T-helper 1 cell treated with Interleukin-12 subunit alpha and Interleukin-12 subunit beta and Interleukin-4 antibody, amounts not matched to agents 30 ng/mL and 1 ng/mL, for 36 hours (primary cell): ENCODE results near the gene NDUFAF8. TPM values are rescaled to one million over a fixed set of nuclear protein-coding genes. Genes with fewer than 3 reads are reported as not detected.

Experiments used
- intact Hi-C: fragments of 100-400 bp; cut with micrococcal nuclease; formaldehyde crosslinking; loops from one replicate; pipeline ENCODE4 v1.15.1; 2024
- total RNA-seq: library from RNA; stranded (reverse); gene quantifications from 2 replicates; pipeline ENCODE4 v1.2.3, GENCODE V29; 2022

NDUFAF8 gene
- total RNA-seq, 1 donor from 2014 or later: 47.3 TPM

DNA sequence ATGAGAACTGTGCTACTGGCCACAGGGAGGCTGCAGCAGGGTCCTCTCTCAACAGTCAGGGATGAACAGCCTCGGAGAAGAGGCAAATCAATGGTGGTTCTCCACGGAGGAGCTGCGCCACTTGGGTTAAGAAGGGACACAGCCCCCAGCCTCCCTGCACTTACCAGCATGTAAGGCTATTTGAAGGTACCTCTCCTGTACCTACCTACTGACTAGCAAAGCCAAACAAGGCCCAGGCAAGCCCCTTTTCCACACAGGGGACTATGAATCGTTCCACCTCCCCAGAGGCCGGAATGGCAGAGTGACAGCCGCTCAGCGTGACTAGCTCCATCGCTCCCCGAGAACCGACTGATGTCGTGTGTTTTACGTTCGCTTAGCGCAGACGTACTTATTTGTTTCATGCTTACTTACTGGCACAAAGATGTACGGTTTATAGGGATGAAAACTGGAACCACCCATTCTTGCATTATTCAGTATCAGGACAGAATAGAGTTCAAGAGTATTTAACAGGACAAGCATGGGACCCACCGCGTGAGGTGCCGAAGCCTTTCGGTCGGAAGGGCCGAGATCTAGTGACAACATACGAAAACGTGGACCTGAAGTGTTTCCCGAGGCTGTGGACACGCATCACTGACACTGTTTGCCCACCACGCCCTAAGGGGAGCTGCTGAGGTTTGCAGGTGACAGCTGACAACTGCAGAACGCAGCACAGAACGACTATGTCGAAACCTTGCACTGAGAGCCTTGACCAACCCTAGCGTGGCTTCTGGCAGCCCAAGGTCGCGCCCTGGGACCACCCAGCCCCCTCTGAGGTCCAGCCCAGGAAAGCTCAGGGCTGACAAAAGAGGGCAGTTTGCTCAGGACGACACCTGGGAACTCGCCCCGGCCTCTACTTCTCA lies 1.3 kb upstream of the NDUFAF8 start:
- intact Hi-C loops: no loop called here

DNA sequence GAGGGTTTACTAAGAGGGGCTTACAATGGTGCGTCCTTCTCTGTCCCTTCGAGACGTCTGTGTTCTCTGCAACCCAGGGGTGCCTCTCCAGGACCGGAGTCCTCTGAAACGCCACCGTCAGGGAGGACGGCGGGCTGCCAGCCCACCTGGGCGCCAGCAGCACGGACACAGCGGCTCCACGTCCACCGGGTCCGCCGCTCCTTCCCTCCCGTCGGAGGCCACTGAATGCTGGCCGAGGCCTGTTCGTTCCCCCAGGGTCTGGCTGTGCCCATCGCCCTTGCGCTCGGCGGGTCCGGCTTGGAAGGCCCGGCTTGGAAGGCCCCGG lies 666 bp upstream of the NDUFAF8 start:
- intact Hi-C loops: no loop called here

DNA sequence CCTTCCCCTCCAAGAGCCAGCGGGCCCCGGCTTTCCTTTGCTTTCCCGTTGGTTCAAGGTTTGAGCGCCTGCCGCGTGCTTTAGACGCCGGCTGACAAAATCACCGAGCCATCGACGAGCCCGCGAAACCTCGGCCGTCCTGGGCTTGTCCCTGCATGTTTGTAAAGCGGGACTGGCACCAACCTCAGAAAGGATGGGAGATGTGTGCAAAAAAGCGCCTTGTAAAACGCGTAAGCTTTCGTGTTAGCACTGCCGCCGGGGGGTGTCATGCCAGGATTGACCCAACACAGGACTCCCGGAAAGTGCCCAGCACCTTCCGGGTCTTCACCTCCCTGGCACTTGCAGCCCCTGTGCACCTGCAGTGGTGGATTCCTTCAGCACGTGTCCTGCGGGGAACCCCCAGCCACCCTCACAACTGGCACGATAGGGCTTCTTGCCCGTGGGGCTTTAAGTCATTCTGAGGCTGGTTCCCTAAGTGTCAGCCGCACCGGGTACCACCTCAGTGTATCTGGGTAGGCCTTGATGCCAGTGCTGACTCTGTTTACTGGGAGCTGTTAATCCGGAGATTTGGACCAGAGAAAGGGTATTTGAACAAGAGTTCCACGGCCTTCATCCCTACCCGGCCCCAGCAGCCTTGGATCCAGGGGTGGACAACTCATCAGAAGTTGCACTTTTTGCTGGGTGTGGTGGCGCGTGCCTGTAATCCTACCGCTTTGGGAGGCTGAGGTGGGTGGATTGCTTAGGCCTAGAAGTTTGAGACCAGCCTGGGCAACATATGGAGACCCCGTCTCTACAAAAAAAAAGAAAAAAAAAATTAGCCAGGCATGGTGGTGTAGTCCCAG lies 817 bp downstream of the NDUFAF8 start:
- intact Hi-C loops: loop anchor here (1.0 kb wide), 5 partner anchors 13 to 620 kb away; partner anchors contain the start of genes P4HB and SLC38A10

GRCh38 chr17:81240761-81241160 lies 1.6 kb downstream of the NDUFAF8 start:
- intact Hi-C loops: loop anchor here (1.0 kb wide), 3 partner anchors 98 to 217 kb away; no protein-coding TSS in a partner anchor

DNA sequence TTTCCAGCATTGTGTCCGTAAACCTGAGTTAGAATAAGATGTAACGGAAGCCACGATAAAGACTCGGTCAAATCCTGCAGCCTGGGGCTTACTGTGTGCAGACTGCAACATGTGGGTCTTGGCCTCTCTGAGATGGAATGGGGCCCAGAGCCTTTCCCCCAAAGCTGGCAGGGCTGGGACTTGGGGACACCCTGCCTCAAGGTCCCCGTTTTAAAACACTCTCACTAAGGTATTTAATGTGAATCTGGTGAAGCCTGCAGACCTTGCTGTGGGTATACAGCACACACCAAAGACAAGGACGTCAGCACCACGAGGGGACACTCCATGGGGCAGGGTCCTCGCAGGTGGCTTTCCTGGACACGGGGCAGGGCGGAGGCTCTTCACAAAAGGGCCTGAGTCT lies 2.1 kb downstream of the NDUFAF8 start:
- intact Hi-C loops: loop anchor here (1.0 kb wide), 3 partner anchors 99 to 218 kb away; no protein-coding TSS in a partner anchor

- intact Hi-C loops: loop anchor here (1.0 kb wide), 3 partner anchors 100 to 219 kb away; no protein-coding TSS in a partner anchor
Measured at GRCh38 chr17:81241648-81242420, 2.7 kb downstream of the NDUFAF8 start.

DNA sequence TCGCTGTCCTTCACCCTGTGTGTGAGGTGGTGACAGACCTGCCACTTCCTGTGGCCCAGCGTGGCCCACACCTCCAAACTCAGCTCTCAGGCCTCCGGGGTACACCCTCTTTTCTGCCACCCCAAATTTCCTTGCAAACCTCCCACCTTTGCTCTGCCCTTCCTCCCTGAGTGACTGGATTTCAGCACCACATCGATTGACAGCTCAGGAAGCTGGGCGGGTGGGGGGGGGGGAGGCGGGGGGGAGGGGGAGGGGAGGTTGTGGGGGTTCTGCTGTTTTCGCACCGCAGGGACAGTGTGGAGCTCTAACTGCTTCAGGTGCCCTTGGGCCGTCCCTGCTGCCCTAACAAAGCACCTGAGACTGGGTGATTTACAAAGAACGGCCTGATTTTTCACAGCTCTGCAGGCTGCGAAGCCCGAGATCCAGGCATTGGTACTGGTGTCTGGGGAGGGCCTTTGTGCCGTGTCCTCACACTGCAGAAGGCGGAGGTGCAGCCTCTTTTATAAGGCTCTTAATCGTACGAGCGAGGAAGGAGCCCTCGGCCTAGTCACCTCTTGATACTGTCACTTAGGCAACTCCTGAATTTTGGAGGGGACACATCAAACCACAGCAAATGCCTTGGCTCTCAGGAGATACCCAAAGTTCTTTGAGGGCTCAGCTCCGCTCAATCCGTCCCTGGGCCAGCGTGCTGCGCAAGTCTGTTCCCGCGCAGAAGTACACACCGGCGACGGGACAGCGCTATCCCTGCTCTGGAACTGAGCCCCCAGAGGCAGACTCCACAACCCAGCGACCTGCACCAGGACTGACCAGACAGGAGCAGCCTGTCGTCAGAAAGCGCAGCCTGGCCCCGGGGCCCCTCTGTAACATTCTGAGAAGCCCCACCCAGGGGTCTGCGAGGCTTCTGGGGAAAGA lies 3.6 kb downstream of the NDUFAF8 start:
- intact Hi-C loops: no loop called here

DNA sequence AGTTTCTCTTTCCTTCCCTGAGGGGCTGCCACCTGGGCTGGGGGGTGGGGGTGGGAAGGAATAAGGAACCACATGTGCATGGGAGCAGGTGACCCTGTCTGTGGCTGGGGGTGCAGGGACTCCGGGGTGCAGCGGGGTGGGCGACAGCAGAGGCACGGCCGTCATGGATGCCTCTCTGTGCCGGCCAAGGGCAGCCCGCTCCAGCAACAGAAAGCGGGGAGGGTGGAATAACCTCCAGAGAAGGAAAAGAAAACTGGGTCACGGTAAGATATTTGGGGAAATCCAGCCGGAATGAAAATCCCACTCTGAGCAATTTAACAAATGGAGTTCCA lies 4.2 kb downstream of the NDUFAF8 start:
- intact Hi-C loops: no loop called here

DNA sequence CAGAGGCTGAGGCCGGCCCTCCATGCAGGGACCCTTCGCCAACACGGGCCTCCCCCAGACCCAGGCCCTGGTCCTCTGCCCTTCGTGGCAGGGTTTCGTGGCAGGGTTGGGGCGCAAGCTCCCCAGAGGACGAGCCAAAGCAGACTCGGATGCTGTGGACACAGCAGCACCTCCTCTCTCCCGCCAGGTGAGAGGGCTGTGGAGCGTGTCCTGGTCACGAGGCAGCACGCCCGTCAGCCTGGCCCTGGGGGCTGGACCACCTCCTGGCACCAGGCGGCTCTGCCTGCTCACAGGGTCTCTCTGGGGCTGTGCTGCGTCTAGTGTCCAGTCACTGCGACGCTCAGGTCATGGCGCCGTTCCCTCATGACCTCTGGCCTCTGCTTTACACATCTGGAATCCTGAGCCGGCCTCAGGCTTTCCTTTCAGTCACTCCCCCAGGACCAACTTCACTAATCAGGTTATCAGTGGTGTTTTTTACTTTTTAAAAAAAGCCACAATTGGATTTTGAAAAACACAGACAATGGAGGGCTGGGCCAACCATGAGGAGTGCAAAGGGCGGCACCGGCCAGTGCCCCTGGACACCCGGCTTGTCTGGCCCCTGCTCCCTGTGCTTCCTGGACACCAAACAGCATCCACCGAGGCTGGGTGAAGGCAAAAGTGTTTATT lies 5.4 kb downstream of the NDUFAF8 start:
- intact Hi-C loops: no loop called here

GRCh38 chr17:81245024-81245664 lies 6.0 kb downstream of the NDUFAF8 start:
- intact Hi-C loops: no loop called here

- intact Hi-C loops: no loop called here
Measured at GRCh38 chr17:81245665-81246342, 6.7 kb downstream of the NDUFAF8 start.

GRCh38 chr17:81246343-81246670 lies 7.2 kb downstream of the NDUFAF8 start:
- intact Hi-C loops: no loop called here

DNA sequence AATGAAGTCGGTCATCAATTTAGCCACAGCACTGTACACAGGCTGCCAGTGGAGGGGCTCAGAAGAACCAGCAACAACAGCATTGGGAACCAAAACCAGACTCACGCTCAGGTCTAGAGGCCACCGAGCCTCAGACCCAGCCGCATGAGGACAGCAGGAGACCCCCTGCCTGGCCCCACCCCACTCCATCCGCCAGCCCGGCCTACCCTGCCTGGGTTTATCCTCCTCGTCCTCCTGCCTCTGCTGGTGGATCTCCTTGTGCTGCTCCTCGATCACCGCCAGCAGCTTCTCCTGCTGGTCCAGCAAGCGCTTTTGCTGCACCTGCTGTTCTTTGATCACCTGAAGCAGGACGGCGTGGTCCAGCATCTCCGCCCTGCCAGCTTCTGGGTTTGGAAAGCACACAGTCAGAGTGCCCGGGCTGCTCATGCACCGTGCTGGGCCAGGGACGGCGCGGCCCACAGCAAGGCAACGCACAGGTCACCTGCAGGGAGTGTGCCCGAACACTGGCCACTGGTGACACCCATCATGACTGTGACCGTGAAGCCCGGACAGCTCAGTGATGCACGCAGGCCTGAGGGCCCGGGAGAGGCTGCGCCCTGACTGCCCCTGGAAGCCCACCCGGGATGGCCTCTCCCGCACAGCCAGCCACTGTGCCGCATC lies 7.7 kb downstream of the NDUFAF8 start:
- intact Hi-C loops: no loop called here

- intact Hi-C loops: no loop called here
Measured at GRCh38 chr17:81247339-81247990, 8.3 kb downstream of the NDUFAF8 start.

- intact Hi-C loops: no loop called here
Measured at GRCh38 chr17:81248649-81249048, 9.5 kb downstream of the NDUFAF8 start.

- intact Hi-C loops: no loop called here
Measured at GRCh38 chr17:81249223-81250040, 10.3 kb downstream of the NDUFAF8 start.
